ENCODE data around the gene PCBP2. TPM values are rescaled to one million over a fixed set of nuclear protein-coding genes. Genes with fewer than 3 reads are reported as not detected.
A peak's percentile ranks its signal among the peaks of the same experiment; 100 is the strongest.

PCBP2 gene
- total and polyA plus RNA-seq, 12 donors: 255 to 1,158 (median 546) TPM

DNA sequence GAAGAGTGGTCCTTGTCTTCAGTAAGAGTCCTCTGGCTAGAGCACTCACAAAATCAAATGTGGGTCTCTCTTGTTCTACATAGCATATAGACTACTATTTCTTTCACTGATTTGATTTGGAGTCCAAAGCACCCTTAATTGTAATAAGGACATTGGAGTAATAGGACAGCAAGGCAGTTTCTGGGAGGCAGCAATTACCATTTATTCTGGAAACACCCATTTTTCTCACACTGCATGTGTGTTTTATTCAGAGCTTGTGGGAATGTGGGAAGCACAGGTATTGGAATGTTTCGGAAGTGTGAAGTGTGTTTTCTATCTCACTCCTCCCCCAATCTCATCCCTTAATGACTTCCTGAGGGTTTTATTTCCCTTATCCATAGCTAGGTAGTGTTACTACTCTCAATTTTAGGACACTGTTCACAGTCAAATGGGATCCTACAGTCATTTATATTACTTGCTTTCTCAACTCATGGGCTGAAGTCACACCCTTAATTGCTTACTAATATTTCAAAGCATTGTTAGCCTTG, 20.2 kb downstream of the PCBP2 start:
- peaks cover 0 to 100% of the 10 kb centered on the region in 2 donors for H3K36me3 ChIP-seq (replicated peaks in 1 of 2)
- WGBS, 4 donors: 78 to 100% (median 83%) methylated on average over 1 of the region's 1 CpG
- TF ChIP-seq, protein P1, sequence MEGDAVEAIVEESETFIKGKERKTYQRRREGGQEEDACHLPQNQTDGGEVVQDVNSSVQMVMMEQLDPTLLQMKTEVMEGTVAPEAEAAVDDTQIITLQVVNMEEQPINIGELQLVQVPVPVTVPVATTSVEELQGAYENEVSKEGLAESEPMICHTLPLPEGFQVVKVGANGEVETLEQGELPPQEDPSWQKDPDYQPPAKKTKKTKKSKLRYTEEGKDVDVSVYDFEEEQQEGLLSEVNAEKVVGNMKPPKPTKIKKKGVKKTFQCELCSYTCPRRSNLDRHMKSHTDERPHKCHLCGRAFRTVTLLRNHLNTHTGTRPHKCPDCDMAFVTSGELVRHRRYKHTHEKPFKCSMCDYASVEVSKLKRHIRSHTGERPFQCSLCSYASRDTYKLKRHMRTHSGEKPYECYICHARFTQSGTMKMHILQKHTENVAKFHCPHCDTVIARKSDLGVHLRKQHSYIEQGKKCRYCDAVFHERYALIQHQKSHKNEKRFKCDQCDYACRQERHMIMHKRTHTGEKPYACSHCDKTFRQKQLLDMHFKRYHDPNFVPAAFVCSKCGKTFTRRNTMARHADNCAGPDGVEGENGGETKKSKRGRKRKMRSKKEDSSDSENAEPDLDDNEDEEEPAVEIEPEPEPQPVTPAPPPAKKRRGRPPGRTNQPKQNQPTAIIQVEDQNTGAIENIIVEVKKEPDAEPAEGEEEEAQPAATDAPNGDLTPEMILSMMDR (IDR thresholded peaks at IDR 0.05): no peak
- TF ChIP-seq POLR2A (IDR thresholded peaks at IDR 0.05): no peak

DNA sequence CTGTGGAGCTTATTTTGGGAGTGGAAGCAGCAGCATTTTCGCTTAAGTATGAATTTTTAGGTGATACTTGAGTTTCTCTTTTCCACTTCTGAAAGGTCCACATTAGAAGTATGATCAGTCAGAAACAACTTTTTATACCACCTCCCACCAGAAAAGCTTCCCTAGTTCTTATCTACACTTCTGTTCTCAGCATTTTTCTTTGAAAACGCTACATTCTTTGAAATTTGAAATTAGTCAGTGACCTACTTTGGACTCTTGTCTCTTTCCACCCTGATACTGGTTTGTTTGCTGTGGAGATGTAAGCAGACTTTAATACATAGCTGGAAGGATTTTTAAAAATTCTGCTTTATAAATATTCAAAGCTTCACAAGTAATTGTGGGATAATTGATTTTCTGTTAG, 22.2 kb downstream of the PCBP2 start:
- H3K36me3 ChIP-seq (replicated peaks in 1 of 2): peaks cover 0 to 100% of the 10 kb centered on the region in 2 donors
- H3K4me1 ChIP-seq (replicated peaks in 1 of 2): peaks cover 14 to 66% of the 10 kb centered on the region in 2 donors
- H3K9me3 ChIP-seq (replicated peaks in 1 of 3): no peaks in the 10 kb centered on the region
- DNase-seq: no peak
- TF ChIP-seq, protein P1 (IDR thresholded peaks at IDR 0.05): no peak
- no peak for TF ChIP-seq POLR2A (IDR thresholded peaks at IDR 0.05)
- WGBS, 4 donors: 46 to 55% (median 50%) methylated on average over 2 of the region's 2 CpGs
- H3K4me3 ChIP-seq: no peak overlapping the region
- H3K27ac ChIP-seq: peak overlapping the region in 3 of 5 donors; percentile 28 to 49 (median 31)
- intact Hi-C loops (cut with DNase I): no loop called here
- no peaks in the 10 kb centered on the region for H3K27me3 ChIP-seq

More for the DNA sequence above, 20.2 kb downstream of the PCBP2 start:
- Histone ChIP-seq H3K27me3 (no peaks in the 10 kb centered on the region), H3K4me3 (no peak overlapping the region), H3K27ac (peak overlapping the region in 1 of 5 donors; percentile 1), H3K4me1 (replicated peaks in 1 of 2) (peaks cover 14 to 51% of the 10 kb centered on the region in 2 donors), H3K9me3 (replicated peaks in 1 of 3) (no peaks in the 10 kb centered on the region)
- intact Hi-C loops (cut with DNase I): no loop called here
- no peak for DNase-seq

DNA sequence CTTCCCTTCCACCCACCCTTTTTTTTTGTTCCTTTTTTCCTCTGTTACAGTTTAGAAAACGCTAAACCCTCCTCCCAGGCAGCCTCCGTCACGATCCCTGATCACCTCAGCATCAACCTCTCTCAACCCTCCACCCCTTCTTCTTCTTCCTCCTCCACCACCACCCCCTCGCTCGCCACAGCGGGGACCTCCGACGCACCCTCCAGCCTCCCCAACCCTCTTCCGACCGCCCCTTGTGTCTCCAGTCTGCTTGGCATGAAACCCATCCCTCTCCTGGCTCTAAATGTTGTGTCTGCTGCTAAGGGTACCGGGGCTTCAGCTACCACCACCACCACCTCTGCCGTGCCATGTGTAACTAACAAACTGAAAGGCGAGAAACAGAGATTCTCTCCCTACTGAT, 22.9 kb downstream of the PCBP2 start:
- intact Hi-C loops (cut with DNase I): no loop called here
- Histone ChIP-seq H3K27ac (peak overlapping the region in 2 of 5 donors; percentile 31 to 49), H3K4me3 (no peak overlapping the region), H3K27me3 (no peaks in the 10 kb centered on the region), H3K4me1 (replicated peaks in 1 of 2) (peaks cover 14 to 67% of the 10 kb centered on the region in 2 donors), H3K9me3 (replicated peaks in 1 of 3) (no peaks in the 10 kb centered on the region), H3K36me3 (replicated peaks in 1 of 2) (peaks cover 0 to 100% of the 10 kb centered on the region in 2 donors)
- peak in 1 of 7 donors; percentile 21 for DNase-seq
- 61 to 66% (median 65%) methylated on average over 13 of the region's 13 CpGs for WGBS, 4 donors
- TF ChIP-seq POLR2A (IDR thresholded peaks at IDR 0.05): no peak
- TF ChIP-seq, protein P1 (IDR thresholded peaks at IDR 0.05): no peak

DNA sequence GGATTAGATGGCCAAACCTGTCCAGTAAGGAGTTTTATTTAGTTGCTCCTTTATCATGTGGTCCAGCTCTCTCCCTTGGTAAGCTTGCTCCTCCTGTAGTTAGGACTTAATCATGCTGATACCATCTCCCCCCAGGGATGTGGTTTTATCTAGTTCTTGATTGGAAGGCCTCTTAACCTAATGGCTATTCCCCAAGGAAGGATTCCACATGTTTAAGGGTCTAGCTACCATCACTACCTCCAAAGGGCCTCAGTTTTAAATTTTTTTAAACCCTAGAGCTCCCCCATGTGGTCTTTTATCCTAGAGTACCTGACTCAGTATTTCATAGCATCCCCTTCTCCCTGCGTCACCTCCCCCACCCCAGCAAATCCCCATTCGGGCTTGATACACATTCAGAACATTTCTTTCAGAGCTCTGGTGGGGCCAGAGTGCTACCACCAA, 24.9 kb downstream of the PCBP2 start:
- 48 to 66% (median 57%) methylated on average over 2 of the region's 2 CpGs for WGBS, 4 donors
- DNase-seq: peak in 1 of 7 donors; percentile 19
- H3K27me3 ChIP-seq: no peaks in the 10 kb centered on the region
- TF ChIP-seq, protein P1 (IDR thresholded peaks at IDR 0.05): peak in 1 of 6 experiments; percentile 23
- TF ChIP-seq POLR2A (IDR thresholded peaks at IDR 0.05): no peak
- H3K4me1 ChIP-seq (replicated peaks in 1 of 2): peaks cover 14 to 83% of the 10 kb centered on the region in 2 donors
- peaks cover 0 to 100% of the 10 kb centered on the region in 2 donors for H3K36me3 ChIP-seq (replicated peaks in 1 of 2)
- no peaks in the 10 kb centered on the region for H3K9me3 ChIP-seq (replicated peaks in 1 of 3)
- no peak overlapping the region for H3K4me3 ChIP-seq
- intact Hi-C loops (cut with DNase I): no loop called here
- H3K27ac ChIP-seq: peak overlapping the region in 1 of 5 donors; percentile 44

Data from adrenal gland (tissue), 12 donors.